Right lobe of liver (tissue), 4 donors: ENCODE measurements around the gene SPAG16.

Source experiments
- POLR2A ChIP-seq: fragments of 450-650 bp; IDR thresholded peaks from one replicate; pipeline ENCODE4 v1.6.1; 2017; ENCODE audit warnings: antibody characterized with exemption, mild to moderate bottlenecking
- TF ChIP-seq, protein P1 (sequence below), 4 donors: fragments of 200-600 bp in 3 of 4; fragments of 450-650 bp in 1 of 4; IDR thresholded peaks; one replicate each; pipeline versions ENCODE4 v1.5.1 to v1.8.0; 2016 to 2022; ENCODE audit warnings: antibody characterized with exemption in 4 of 4, mild to moderate bottlenecking in 2 of 4
- donor health status: DM: no; HTN: no; CAD: no.
- donor health status: DM: no; HTN: no; CAD: no.
- donor health status: DM: no; HTN: yes; CAD: no.

DNA sequence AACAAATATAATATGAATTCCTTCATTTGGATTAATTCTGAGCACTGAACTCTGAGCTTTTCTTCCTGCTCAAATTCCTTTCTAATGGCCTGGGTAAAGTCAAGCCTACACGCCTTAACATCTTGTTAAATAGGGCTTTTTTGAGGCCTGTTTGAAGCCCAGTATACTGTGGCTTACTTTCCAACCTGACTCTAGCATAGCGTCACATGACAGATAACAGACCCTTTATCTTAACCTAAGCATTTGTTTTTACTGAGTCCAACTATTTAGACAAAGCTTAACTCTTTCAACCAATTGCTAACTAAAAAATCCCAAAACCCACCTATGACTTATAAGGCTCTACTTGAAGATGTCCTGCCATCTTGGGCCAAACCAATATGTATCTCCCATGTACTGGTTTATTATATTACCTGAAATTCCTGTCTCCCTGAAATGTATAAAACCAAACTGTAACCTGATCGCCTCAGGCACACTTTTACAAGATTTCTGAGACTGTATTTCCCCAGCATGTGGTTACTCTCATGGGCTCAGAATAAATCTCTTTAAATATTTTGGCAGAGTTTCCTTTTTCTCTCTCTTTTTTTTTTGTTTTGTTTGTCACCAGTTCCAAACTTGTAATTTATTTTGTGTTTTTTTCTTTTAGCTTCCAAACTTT lies 855.5 kb downstream of the SPAG16 start:
- TF ChIP-seq, protein P1, sequence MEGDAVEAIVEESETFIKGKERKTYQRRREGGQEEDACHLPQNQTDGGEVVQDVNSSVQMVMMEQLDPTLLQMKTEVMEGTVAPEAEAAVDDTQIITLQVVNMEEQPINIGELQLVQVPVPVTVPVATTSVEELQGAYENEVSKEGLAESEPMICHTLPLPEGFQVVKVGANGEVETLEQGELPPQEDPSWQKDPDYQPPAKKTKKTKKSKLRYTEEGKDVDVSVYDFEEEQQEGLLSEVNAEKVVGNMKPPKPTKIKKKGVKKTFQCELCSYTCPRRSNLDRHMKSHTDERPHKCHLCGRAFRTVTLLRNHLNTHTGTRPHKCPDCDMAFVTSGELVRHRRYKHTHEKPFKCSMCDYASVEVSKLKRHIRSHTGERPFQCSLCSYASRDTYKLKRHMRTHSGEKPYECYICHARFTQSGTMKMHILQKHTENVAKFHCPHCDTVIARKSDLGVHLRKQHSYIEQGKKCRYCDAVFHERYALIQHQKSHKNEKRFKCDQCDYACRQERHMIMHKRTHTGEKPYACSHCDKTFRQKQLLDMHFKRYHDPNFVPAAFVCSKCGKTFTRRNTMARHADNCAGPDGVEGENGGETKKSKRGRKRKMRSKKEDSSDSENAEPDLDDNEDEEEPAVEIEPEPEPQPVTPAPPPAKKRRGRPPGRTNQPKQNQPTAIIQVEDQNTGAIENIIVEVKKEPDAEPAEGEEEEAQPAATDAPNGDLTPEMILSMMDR (IDR thresholded peaks at IDR 0.05) = no peak
- TF ChIP-seq POLR2A = no peak
